GM18873 (cell line): ENCODE measurements around the gene PHYH.
"Not testable (repeated sequence)": the region's sequence is repeated elsewhere in the genome, so short reads cannot be mapped to it uniquely, and the experiment has no call there.

ENCODE experiments used
- ATAC-seq: cut with Tn5 transposase; IDR thresholded peaks from one replicate; pipeline ENCODE4 v1.9.1; 2021; ENCODE audit warnings: mild to moderate bottlenecking, moderate library complexity, moderate number of reproducible peaks; ENCODE audit not compliant: unreplicated experiment, low FRiP score

Gene PHYH

GRCh38 chr10:13299437-13300287, at the start of gene PHYH:
Gene PHYH (minus strand): TSS chr10:13300064. CDS start chr10:13300042, 22 bp downstream.
- ATAC-seq = peak; percentile 45

GRCh38 chr10:13348216-13349017, 48.6 kb upstream of the PHYH start, which contains the start of gene SEPHS1:
Gene SEPHS1 (minus strand): TSS chr10:13348293. CDS start chr10:13344950, 3,343 bp downstream.
- ATAC-seq = peak; percentile 40

- peak; percentile 31 for ATAC-seq
Measured at GRCh38 chr10:13347500-13348156, 47.8 kb upstream of the PHYH start.

GRCh38 chr10:13347043-13347499, 47.2 kb upstream of the PHYH start:
- peak; percentile 17 for ATAC-seq

- no peak for ATAC-seq
Measured at GRCh38 chr10:13346283-13347042, 46.6 kb upstream of the PHYH start.

- peak; percentile 91 for ATAC-seq
Measured at GRCh38 chr10:13340626-13341376, 40.9 kb upstream of the PHYH start.

GRCh38 chr10:13340068-13340467, 40.2 kb upstream of the PHYH start:
- no peak for ATAC-seq

GRCh38 chr10:13338390-13339110, 38.7 kb upstream of the PHYH start:
- no peak for ATAC-seq

- no peak for ATAC-seq
Measured at GRCh38 chr10:13337827-13338196, 37.9 kb upstream of the PHYH start.

- no peak for ATAC-seq
Measured at GRCh38 chr10:13337128-13337826, 37.4 kb upstream of the PHYH start.

GRCh38 chr10:13335881-13336280, 36.0 kb upstream of the PHYH start:
- no peak for ATAC-seq

GRCh38 chr10:13334556-13334955, 34.7 kb upstream of the PHYH start:
- no peak for ATAC-seq

- ATAC-seq = no peak
Measured at GRCh38 chr10:13331646-13332045, 31.8 kb upstream of the PHYH start.

GRCh38 chr10:13330980-13331379, 31.1 kb upstream of the PHYH start:
- ATAC-seq = not testable (repeated sequence)

GRCh38 chr10:13329565-13329964, 29.7 kb upstream of the PHYH start:
- no peak for ATAC-seq

- no peak for ATAC-seq
Measured at GRCh38 chr10:13328613-13329012, 28.7 kb upstream of the PHYH start.

- no peak for ATAC-seq
Measured at GRCh38 chr10:13328126-13328525, 28.3 kb upstream of the PHYH start.

GRCh38 chr10:13327534-13327933, 27.7 kb upstream of the PHYH start:
- no peak for ATAC-seq
